Measurements from ENCODE around the gene CD59. TPM values are rescaled to one million over a fixed set of nuclear protein-coding genes. Genes with fewer than 3 reads are reported as not detected.

The CD59 gene
- total and polyA plus RNA-seq, 9 of the 15 experiments (the other 6 are each of a cell fraction or from before 2014, with no cell fraction given) = 38.1 to 338 (median 173) TPM

DNA sequence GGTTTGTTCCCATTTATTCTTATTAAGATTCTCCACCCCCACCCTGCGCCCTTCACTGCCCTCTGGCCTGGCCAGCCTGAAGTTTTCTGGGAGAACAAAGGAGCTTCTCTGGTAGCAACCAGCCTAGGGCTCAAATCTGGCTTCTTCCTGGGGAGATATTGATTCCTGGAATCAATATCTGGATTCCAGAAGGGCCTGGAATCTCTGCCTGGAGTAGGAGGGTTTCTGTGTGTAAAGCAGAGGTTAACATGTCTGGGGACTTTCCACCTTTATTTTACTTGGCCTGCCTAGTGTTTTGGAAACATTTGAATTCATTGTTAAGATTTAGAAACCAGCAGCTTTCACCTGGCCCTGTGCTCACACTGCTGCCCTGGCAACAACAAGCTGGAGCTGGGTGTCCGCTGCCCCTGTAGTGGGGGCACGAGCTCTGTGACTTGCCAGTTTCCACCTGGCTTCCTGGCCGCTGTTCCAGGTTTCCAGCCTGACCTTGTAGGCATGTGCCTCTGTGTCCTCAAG, 41.1 kb downstream of the CD59 start:
- H3K9me1 ChIP-seq (ENCODE audit: control insufficient read depth, insufficient read depth, low read length) = no peaks in the 10 kb centered on the region
- intact Hi-C loops (cut with micrococcal nuclease) = no loop called here
- H3K27me3 ChIP-seq (ENCODE audit: control insufficient read depth in 2 of 2, insufficient read depth in 2 of 2, low read length in 2 of 2) = peaks cover 19 to 45% of the 10 kb centered on the region in 2 experiments
- FAIRE-seq (no peak), DNase-seq (ENCODE audit: extremely low read depth in 1 of 4, low spot score in 3 of 4) (no peak), ATAC-seq (no peak)
- no peaks in the 10 kb centered on the region for H3K36me3 ChIP-seq (ENCODE audit: control insufficient read depth, insufficient read depth, low read length)
- peaks cover 14 to 16% of the 10 kb centered on the region in 2 experiments for H3K4me1 ChIP-seq (replicated peaks in 1 of 2; ENCODE audit: control insufficient read depth in 2 of 2, insufficient read depth in 2 of 2, low read length in 2 of 2)
- H3K9ac ChIP-seq (ENCODE audit: insufficient read depth in 1 of 2, low read depth in 2 of 2, low read length in 2 of 2) = no peak overlapping the region
- BruUV-seq (replicated peaks) = no TSS peak
- no peak overlapping the region for H2AFZ ChIP-seq (ENCODE audit: low read depth, low read length)
- no peaks in the 10 kb centered on the region for H3K9me3 ChIP-seq (replicated peaks; ENCODE audit: control insufficient read depth, insufficient read depth, low read depth, low read length)
- no peaks in the 10 kb centered on the region for H4K20me1 ChIP-seq (replicated peaks; ENCODE audit: control insufficient read depth, insufficient read depth, low read length)
- in situ Hi-C loops (cut with MboI) = no loop called here
- CTCF ChIA-PET (ENCODE audit: low intra/inter-chr PET ratio) = no interaction called here
- H3K27ac ChIP-seq (ENCODE audit: extremely low read depth, low read depth, low read length) = no peak overlapping the region
- H3K4me2 ChIP-seq (ENCODE audit: insufficient read depth, low read length) = no peak overlapping the region
- H3K79me2 ChIP-seq (ENCODE audit: control insufficient read depth, insufficient read depth, low read length) = no peaks in the 10 kb centered on the region
- H3K4me3 ChIP-seq = no peak overlapping the region
- POLR2A ChIA-PET = interaction anchor here (0.6 to 1.6 kb wide), 2 partner anchors 16 to 38 kb away, joined by 3 to 4 read pairs; no protein-coding TSS in a partner anchor
- WGBS (ENCODE audit: insufficient coverage, low coverage, missing lambda C conversion rate) = 14% methylated on average over 4 of the region's 4 CpGs
- TF ChIP-seq GTF2E2 (tag; IDR thresholded peaks at IDR 0.05) (no peak), PREB (CRISPR knock-in tag; IDR thresholded peaks at IDR 0.05) (no peak), GABPA (tag; conservative IDR thresholded peaks at IDR 0.05; ENCODE audit: low read depth) (no peak), SIRT6 (IDR thresholded peaks at IDR 0.05; ENCODE audit: low read depth, low read length) (no peak), ZNF75A (CRISPR knock-in tag; IDR thresholded peaks at IDR 0.05) (no peak), CCNT2 (IDR thresholded peaks at IDR 0.05; ENCODE audit: borderline replicate concordance, extremely low read depth, insufficient read length, low read depth, low read length) (no peak), RFX7 (CRISPR knock-in tag; IDR thresholded peaks at IDR 0.05) (no peak), ARID1B (IDR thresholded peaks at IDR 0.05) (no peak), TARDBP (IDR thresholded peaks at IDR 0.05) (no peak), CAMTA2 (CRISPR knock-in tag; conservative IDR thresholded peaks at IDR 0.05) (no peak), YY1 (IDR thresholded peaks at IDR 0.05; ENCODE audit: borderline replicate concordance in 1 of 3, control insufficient read depth in 1 of 3, extremely low read depth in 1 of 3, insufficient read depth in 3 of 3, insufficient read length in 1 of 3, insufficient replicate concordance in 2 of 3, low read depth in 1 of 3, low read length in 2 of 3) (no peak), CC2D1A (IDR thresholded peaks at IDR 0.05) (no peak), TCF7 (IDR thresholded peaks at IDR 0.05; ENCODE audit: borderline replicate concordance) (no peak), EWSR1 (IDR thresholded peaks at IDR 0.05; ENCODE audit: borderline replicate concordance, low read depth, partially characterized antibody) (no peak), RB1 (IDR thresholded peaks at IDR 0.05; ENCODE audit: low read depth) (no peak)

Data from K562 (cell line).